Kidney (tissue), 14 donors: ENCODE results near the gene SRR. TPM values are rescaled to one million over a fixed set of nuclear protein-coding genes. Genes with fewer than 3 reads are reported as not detected.

Source experiments
- DNase-seq, 5 donors: peaks; one replicate each; pipeline ENCODE4 v3.0.0-alpha.2; 2013 to 2020
- FAIRE-seq: peaks from 2 replicates; lab custom pipeline; 2012; peaks lifted over from hg19 to GRCh38; lab: Jason Lieb, UNC
- H3K27ac ChIP-seq, 2 donors: one replicate each; pipeline ENCODE4 v1.7.0; 2013; ENCODE audit warnings: low read depth in 2 of 2, low read length in 2 of 2, inconsistent platforms in 1 of 2
- H3K27me3 ChIP-seq: one replicate; pipeline ENCODE4 v1.7.1; 2013; ENCODE audit warnings: low read length, inconsistent platforms; ENCODE audit not compliant: control insufficient read depth, insufficient read depth
- H3K36me3 ChIP-seq, 3 donors: one replicate each; pipeline versions ENCODE4 v1.7.0 to v1.7.1; 2013; ENCODE audit warnings: low read length in 3 of 3, control low read depth in 1 of 3, inconsistent platforms in 1 of 3; ENCODE audit not compliant: insufficient read depth in 3 of 3, control insufficient read depth in 2 of 3
- H3K4me1 ChIP-seq, 3 donors: one replicate each; pipeline versions ENCODE4 v1.7.0 to v1.7.1; 2013; ENCODE audit warnings: low read length in 3 of 3, inconsistent platforms in 1 of 3, low read depth in 1 of 3; ENCODE audit not compliant: control insufficient read depth in 2 of 3, insufficient read depth in 2 of 3
- H3K4me3 ChIP-seq, 3 donors: one replicate each; pipeline versions ENCODE4 v1.7.0 to v1.8.1; 2013; ENCODE audit warnings: low read length in 3 of 3, control low read depth in 1 of 3, inconsistent platforms in 1 of 3
- H3K9ac ChIP-seq, 3 donors: one replicate each; pipeline versions ENCODE4 v1.7.0 to v1.7.1; 2013; ENCODE audit warnings: low read length in 3 of 3, control low read depth in 1 of 3, inconsistent platforms in 1 of 3
- H3K9me3 ChIP-seq, 3 donors: one replicate each; pipeline versions ENCODE4 v1.7.0 to v1.7.1; 2013; ENCODE audit warnings: low read length in 3 of 3, control low read depth in 1 of 3, inconsistent platforms in 1 of 3; ENCODE audit not compliant: control insufficient read depth in 2 of 3, insufficient read depth in 1 of 3
- intact Hi-C: fragments of 100-400 bp; cut with DNase I; formaldehyde crosslinking; loops from one replicate; pipeline ENCODE4 v1.11.1; 2022
- polyA plus RNA-seq: library from polyadenylated mRNA; stranded (reverse); fragments of 350-450 nt; fragmentation: Illumina TruSeq; extraction: RNeasy Lipid Tissue Mini Kit (QIAGEN cat#74804); gene quantifications from one replicate; pipeline ENCODE4 v1.2.3, GENCODE V29; 2014; ENCODE audit warnings: low read depth, low replicate concordance; ENCODE audit not compliant: insufficient read depth
- total RNA-seq: library from RNA; stranded (reverse); fragmentation: NEBNext Ultra II Directional; extraction: Animal tissue kit (Norgen Biotek cat#: 25700); gene quantifications from one replicate; pipeline ENCODE4 v1.2.1, GENCODE V29; 2021
- TF ChIP-seq, protein P1 (sequence below): IDR thresholded peaks from 3 replicates; pipeline ENCODE4 v1.5.1; 2012; ENCODE audit warnings: mild to moderate bottlenecking, moderate library complexity, borderline replicate concordance; ENCODE audit not compliant: insufficient read depth; ENCODE audit errors: extremely low read depth
- donor health status: control.
- donor health status: control.
- donor health status: control.
- donor health status: control.
- donor health status: control.
- donor health status: DM: yes; HTN: yes; CAD: no.
- donor health status: Normal renal cell carcinoma (clear cell type).

SRR gene
- total and polyA plus RNA-seq, 2 donors from 2014 or later, result 3.5 to 10.0 TPM

DNA sequence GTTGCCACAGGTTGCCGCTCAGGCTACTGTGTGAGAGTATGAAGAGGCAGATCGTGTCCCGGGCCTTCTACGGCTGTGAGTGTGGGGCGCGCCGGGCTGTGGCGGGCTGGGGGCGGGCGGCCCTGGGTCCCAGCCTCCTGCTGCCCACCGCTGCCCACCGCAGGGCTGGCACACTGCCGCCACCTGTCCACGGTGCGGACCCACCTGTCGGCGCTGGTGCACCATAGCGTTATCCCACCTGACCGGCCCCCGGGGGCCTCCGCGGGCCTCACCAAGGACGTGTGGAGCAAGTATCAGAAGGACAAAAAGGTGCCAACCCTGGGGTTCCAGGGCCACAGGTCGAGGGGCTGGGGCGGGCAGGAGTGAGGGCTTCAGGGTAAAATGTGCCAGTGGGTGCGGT, 68.4 kb downstream of the SRR start:
- FAIRE-seq (no peak), DNase-seq (peak in 1 of 5 donors; percentile 68)
- Histone ChIP-seq H3K9me3 (no peaks in the 10 kb centered on the region), H3K4me3 (no peak overlapping the region), H3K4me1 (no peaks in the 10 kb centered on the region), H3K9ac (no peak overlapping the region), H3K27ac (no peak overlapping the region), H3K27me3 (no peaks in the 10 kb centered on the region), H3K36me3 (peaks cover 0 to 16% (median 13%) of the 10 kb centered on the region in 3 donors)
- TF ChIP-seq, protein P1, sequence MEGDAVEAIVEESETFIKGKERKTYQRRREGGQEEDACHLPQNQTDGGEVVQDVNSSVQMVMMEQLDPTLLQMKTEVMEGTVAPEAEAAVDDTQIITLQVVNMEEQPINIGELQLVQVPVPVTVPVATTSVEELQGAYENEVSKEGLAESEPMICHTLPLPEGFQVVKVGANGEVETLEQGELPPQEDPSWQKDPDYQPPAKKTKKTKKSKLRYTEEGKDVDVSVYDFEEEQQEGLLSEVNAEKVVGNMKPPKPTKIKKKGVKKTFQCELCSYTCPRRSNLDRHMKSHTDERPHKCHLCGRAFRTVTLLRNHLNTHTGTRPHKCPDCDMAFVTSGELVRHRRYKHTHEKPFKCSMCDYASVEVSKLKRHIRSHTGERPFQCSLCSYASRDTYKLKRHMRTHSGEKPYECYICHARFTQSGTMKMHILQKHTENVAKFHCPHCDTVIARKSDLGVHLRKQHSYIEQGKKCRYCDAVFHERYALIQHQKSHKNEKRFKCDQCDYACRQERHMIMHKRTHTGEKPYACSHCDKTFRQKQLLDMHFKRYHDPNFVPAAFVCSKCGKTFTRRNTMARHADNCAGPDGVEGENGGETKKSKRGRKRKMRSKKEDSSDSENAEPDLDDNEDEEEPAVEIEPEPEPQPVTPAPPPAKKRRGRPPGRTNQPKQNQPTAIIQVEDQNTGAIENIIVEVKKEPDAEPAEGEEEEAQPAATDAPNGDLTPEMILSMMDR, result no peak
- intact Hi-C loops, result no loop called here

DNA sequence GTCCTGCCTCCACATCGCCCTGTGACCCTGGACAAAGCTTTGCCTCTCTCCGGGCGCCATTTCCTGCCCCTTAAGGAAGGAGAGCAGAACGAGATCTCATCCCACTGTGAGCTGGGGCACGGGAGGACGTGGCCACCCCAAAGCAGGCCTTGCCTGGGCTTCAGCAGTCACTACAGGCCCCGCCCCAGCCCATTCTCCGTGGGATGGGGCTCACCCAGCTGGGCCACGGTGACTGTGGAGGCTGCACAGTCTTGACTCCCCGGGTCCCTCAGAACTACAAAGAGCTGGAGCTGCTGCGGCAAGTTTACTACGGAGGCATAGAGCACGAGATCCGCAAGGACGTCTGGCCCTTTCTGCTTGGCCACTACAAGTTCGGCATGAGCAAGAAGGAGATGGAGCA, 68.9 kb downstream of the SRR start:
- H3K9ac ChIP-seq, result no peak overlapping the region
- no peaks in the 10 kb centered on the region for H3K27me3 ChIP-seq
- intact Hi-C loops, result no loop called here
- H3K36me3 ChIP-seq, result peaks cover 0 to 19% (median 13%) of the 10 kb centered on the region in 3 donors
- H3K27ac ChIP-seq, result no peak overlapping the region
- H3K4me3 ChIP-seq, result no peak overlapping the region
- H3K4me1 ChIP-seq, result peaks cover 0 to 4% (median 0%) of the 10 kb centered on the region in 3 donors
- TF ChIP-seq, protein P1, result no peak
- H3K9me3 ChIP-seq, result no peaks in the 10 kb centered on the region
- FAIRE-seq, result no peak
- DNase-seq, result no peak

DNA sequence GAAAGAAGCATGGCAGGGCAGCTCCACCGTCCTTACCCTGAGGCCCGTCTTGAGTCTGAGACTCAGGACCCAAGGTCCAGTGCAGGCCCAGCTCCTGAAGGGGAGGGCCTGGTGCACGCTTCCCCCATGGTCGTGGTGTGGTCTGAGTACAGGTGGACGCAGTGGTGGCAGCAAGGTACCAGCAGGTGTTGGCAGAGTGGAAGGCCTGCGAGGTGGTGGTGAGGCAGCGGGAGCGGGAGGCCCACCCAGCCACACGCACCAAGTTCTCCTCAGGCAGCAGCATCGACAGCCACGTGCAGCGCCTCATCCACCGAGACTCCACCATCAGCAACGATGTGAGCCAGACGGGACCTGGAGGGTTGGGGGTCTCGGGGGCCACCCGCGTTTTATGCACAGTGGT, 69.4 kb downstream of the SRR start:
- TF ChIP-seq, protein P1, result no peak

More for the DNA sequence above, 69.4 kb downstream of the SRR start:
- intact Hi-C loops, result no loop called here
- H3K27ac ChIP-seq, result no peak overlapping the region
- no peak overlapping the region for H3K9ac ChIP-seq
- no peaks in the 10 kb centered on the region for H3K27me3 ChIP-seq
- FAIRE-seq (no peak), DNase-seq (peak in 1 of 5 donors; percentile 71)
- H3K4me1 ChIP-seq, result peaks cover 0 to 4% (median 0%) of the 10 kb centered on the region in 3 donors
- no peak overlapping the region for H3K4me3 ChIP-seq
- H3K9me3 ChIP-seq, result no peaks in the 10 kb centered on the region
- H3K36me3 ChIP-seq, result peaks cover 0 to 20% (median 13%) of the 10 kb centered on the region in 3 donors

Other genes starting within 250 kb of the SRR start
- gene HIC1, start 248.8 kb upstream of the SRR start, total RNA-seq, result 13.0 TPM
- gene HIC1, start 248.8 kb upstream of the SRR start, polyA plus RNA-seq, result 2.7 TPM
- gene SMG6, start 165 bp upstream of the SRR start, total RNA-seq, result 37.3 TPM
- 20.6 TPM for gene SMG6, start 165 bp upstream of the SRR start, polyA plus RNA-seq
- gene TSR1, start 32.5 kb downstream of the SRR start, total RNA-seq, result 24.4 TPM
- 9.1 TPM for gene TSR1, start 32.5 kb downstream of the SRR start, polyA plus RNA-seq
- 58.0 TPM for gene SGSM2, start 33.6 kb downstream of the SRR start, total RNA-seq
- gene SGSM2, start 33.6 kb downstream of the SRR start, polyA plus RNA-seq, result 33.7 TPM
- gene MNT, start 97.1 kb downstream of the SRR start, total RNA-seq, result 39.8 TPM
- 3.7 TPM for gene MNT, start 97.1 kb downstream of the SRR start, polyA plus RNA-seq
- 37.2 TPM for gene METTL16, start 207.9 kb downstream of the SRR start, total RNA-seq
- 18.0 TPM for gene METTL16, start 207.9 kb downstream of the SRR start, polyA plus RNA-seq